ENCODE results near the gene NOC4L. TPM values are rescaled to one million over a fixed set of nuclear protein-coding genes. Genes with fewer than 3 reads are reported as not detected.
"Not testable (repeated sequence)": the region's sequence is repeated elsewhere in the genome, so short reads cannot be mapped to it uniquely, and the experiment has no call there.

The NOC4L gene
- total and polyA plus RNA-seq, 9 donors = 5.7 to 16.0 (median 12.2) TPM

DNA sequence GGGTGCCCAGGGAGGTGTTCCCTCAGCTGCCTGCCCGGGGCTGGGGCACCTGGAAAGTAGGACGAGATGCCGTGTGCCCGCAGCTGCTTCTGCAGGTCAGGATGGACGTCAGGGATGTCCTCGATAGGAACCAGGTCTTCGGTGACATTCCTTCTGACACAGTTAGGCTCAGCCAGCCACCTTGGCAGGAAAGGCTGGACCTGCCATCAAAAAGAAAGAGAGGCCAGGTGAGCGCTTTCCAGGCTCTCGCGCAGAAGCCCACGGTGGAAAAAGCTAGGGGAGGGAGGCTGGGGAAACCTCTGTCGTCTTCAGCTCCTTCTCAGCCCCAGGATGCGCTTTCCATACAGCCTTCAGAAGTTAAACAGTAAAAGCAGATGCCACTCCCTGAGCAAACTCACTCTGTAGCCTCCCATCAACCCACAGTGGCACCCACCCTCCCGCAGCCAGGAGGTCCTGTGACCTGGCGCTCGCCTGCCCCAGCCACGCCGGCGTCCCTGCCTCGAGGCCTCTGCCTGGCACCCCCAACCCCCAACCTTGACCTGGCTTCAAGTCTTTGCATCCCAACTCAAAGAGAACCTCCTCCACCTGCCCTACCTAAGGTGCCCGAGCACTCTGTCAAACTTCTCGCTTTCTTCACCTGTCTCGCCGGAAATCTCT is 1.4 kb upstream of the NOC4L start:
- Histone ChIP-seq H3K4me3 (ENCODE audit: low read length) (peak overlapping the region; percentile 42), H3K27ac (ENCODE audit: low read length) (no peak overlapping the region), H3K27me3 (ENCODE audit: control insufficient read depth, insufficient read depth, low read length) (no peaks in the 10 kb centered on the region), H3K9me3 (replicated peaks; ENCODE audit: control insufficient read depth, low read depth, low read length) (no peaks in the 10 kb centered on the region), H3K36me3 (ENCODE audit: control insufficient read depth, insufficient read depth, low read length) (peaks cover 49% of the 10 kb centered on the region), H3K4me1 (ENCODE audit: control insufficient read depth, insufficient read depth, low read length) (peaks cover 21% of the 10 kb centered on the region)
- WGBS (ENCODE audit: insufficient coverage) = 82% methylated on average over 19 of the region's 24 CpGs
- DNase-seq = no peak

DNA sequence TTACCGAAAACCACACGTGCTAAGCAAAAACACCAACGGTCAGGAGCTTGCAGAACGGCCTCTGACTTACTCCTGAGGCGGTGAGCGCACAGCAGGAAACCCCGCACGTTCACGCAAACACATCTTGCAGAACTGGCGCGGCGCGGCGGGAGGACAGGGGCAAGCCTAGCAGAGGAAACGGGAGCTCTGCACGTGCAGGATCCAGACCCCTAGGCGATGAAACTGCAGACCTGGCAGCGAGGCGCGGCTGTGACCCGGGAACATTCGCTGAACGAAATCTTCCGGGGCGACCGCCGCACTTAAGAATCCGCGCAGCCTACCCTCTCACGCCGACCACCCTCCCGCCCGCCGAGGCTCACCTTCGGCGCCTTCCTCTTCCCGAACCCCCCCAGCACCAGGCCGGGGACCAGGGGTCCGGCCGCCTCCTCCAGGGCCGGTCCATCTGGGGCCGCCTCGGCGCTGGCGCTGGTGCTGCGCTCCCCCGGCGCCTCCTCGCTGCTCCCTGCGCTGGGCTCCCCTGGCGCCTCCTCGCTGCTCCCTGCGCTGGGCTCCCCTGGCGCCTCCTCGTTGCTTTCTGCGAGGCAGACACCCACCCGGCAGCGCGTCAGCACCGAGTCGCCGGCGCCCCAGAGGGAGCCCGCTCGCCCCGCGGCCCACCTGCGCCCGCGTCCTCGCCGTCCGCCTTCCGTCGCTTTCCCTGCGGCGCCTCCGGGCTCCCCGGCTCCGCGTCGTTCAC is 753 bp upstream of the NOC4L start:
- H3K36me3 ChIP-seq (ENCODE audit: control insufficient read depth, insufficient read depth, low read length) = peaks cover 53% of the 10 kb centered on the region
- 2% methylated on average over 82 of the region's 82 CpGs for WGBS (ENCODE audit: insufficient coverage)
- no peaks in the 10 kb centered on the region for H3K27me3 ChIP-seq (ENCODE audit: control insufficient read depth, insufficient read depth, low read length)
- H3K27ac ChIP-seq (ENCODE audit: low read length) = no peak overlapping the region
- peak overlapping the region; percentile 42 for H3K4me3 ChIP-seq (ENCODE audit: low read length)
- peaks cover 21% of the 10 kb centered on the region for H3K4me1 ChIP-seq (ENCODE audit: control insufficient read depth, insufficient read depth, low read length)
- no peaks in the 10 kb centered on the region for H3K9me3 ChIP-seq (replicated peaks; ENCODE audit: control insufficient read depth, low read depth, low read length)
- no peak for DNase-seq

DNA sequence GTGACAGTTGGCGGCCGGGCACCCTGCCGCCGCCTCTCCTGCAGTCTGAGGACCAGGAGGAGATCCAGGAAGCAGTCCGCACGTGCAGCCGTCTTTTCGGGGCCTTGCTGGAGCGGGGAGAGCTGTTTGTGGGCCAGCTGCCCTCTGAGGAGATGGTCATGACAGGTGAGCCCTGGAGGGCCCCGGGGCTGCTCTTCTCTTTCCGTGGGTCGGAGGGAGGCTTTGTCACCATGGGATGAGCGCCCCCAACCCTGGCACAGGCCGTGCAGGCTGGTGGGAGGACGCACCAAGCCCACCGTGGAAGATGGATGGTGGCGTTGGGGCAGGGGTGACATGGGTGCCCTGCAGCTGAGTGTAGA is 532 bp downstream of the NOC4L start:
- WGBS (ENCODE audit: insufficient coverage) = 5% methylated on average over 16 of the region's 17 CpGs
- H3K4me1 ChIP-seq (ENCODE audit: control insufficient read depth, insufficient read depth, low read length) = peaks cover 21% of the 10 kb centered on the region
- no peaks in the 10 kb centered on the region for H3K27me3 ChIP-seq (ENCODE audit: control insufficient read depth, insufficient read depth, low read length)
- no peaks in the 10 kb centered on the region for H3K9me3 ChIP-seq (replicated peaks; ENCODE audit: control insufficient read depth, low read depth, low read length)
- DNase-seq = no peak
- H3K36me3 ChIP-seq (ENCODE audit: control insufficient read depth, insufficient read depth, low read length) = peaks cover 43% of the 10 kb centered on the region
- H3K27ac ChIP-seq (ENCODE audit: low read length) = peak overlapping the region; percentile 31
- H3K4me3 ChIP-seq (ENCODE audit: low read length) = peak overlapping the region; percentile 72

DNA sequence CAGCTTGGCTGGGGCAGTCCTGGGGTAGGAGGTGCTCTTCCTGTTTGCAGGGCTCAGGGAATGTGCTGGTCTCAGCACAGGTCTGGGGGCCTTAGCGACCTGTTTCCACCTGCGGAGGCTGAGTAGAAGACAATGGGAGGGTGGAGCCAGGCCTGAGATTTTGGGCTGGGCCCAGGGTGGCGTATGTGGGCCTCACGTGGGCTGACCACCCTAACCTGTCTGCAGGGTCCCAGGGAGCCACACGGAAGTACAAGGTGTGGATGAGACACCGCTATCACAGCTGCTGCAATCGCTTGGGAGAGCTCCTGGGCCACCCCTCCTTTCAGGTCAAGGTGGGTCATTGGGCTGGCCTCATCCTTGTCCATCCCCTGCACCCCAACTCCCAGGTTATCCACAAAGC is 1.1 kb downstream of the NOC4L start:
- H3K4me1 ChIP-seq (ENCODE audit: control insufficient read depth, insufficient read depth, low read length) = peaks cover 21% of the 10 kb centered on the region
- no peaks in the 10 kb centered on the region for H3K27me3 ChIP-seq (ENCODE audit: control insufficient read depth, insufficient read depth, low read length)
- H3K36me3 ChIP-seq (ENCODE audit: control insufficient read depth, insufficient read depth, low read length) = peaks cover 38% of the 10 kb centered on the region
- WGBS (ENCODE audit: insufficient coverage) = 86% methylated on average over 5 of the region's 7 CpGs
- H3K4me3 ChIP-seq (ENCODE audit: low read length) = no peak overlapping the region
- H3K9me3 ChIP-seq (replicated peaks; ENCODE audit: control insufficient read depth, low read depth, low read length) = no peaks in the 10 kb centered on the region
- no peak overlapping the region for H3K27ac ChIP-seq (ENCODE audit: low read length)
- peak; percentile 8 for DNase-seq

DNA sequence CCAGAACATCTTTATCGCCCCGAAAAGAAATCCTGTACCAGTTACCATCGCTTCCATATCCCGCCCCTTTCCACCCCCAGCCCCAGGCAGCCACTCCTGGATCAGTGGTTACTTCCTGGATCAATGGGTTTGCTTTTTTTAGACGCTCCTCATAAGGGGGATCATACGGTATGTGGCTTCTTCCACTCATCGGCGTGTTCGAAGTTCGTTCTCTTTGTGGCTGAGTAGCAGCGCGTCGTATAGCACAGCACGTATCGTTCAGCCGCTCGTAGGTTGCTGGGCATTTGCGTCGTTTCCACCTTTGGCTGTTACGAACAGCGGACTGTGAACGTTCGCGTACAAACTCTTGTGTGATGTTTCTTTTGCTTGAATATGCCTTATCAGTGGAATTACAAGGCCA is 1.8 kb downstream of the NOC4L start:
- H3K27me3 ChIP-seq (ENCODE audit: control insufficient read depth, insufficient read depth, low read length) = no peaks in the 10 kb centered on the region
- peaks cover 21% of the 10 kb centered on the region for H3K4me1 ChIP-seq (ENCODE audit: control insufficient read depth, insufficient read depth, low read length)
- no peak overlapping the region for H3K27ac ChIP-seq (ENCODE audit: low read length)
- no peaks in the 10 kb centered on the region for H3K9me3 ChIP-seq (replicated peaks; ENCODE audit: control insufficient read depth, low read depth, low read length)
- WGBS (ENCODE audit: insufficient coverage) = 96% methylated on average over 18 of the region's 24 CpGs
- peaks cover 33% of the 10 kb centered on the region for H3K36me3 ChIP-seq (ENCODE audit: control insufficient read depth, insufficient read depth, low read length)
- peak; percentile 1 for DNase-seq
- no peak overlapping the region for H3K4me3 ChIP-seq (ENCODE audit: low read length)

DNA sequence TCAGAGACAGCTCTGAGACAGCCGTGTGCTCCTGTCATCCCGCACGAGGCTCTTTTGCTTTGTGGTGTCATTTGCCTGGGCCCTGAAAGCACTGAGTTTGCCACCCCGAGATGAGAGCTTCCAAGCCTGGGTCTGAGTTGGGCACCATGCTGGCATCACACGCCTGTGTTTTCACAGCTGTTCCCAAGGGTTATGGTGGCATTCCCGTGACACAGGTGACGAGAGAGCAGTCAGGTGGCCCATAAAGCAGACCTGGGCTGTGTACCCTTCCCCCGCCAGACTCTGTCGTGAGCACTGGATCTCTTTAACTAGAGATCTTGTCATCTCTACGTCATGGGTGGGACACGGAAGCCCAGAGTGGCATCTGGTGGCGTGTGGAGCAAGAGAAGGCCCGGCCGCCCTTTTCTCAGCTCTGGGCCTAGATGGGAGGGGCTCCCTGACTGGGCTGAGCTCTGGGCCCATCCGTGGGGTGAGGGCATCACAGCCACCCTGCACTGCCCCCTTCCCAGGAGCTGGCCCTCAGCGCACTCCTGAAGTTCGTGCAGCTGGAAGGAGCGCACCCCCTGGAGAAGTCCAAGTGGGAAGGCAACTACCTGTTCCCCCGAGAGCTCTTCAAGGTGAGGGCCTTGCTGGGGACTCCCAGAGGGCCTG is 2.6 kb downstream of the NOC4L start:
- H3K36me3 ChIP-seq (ENCODE audit: control insufficient read depth, insufficient read depth, low read length) = peaks cover 33% of the 10 kb centered on the region

DNA sequence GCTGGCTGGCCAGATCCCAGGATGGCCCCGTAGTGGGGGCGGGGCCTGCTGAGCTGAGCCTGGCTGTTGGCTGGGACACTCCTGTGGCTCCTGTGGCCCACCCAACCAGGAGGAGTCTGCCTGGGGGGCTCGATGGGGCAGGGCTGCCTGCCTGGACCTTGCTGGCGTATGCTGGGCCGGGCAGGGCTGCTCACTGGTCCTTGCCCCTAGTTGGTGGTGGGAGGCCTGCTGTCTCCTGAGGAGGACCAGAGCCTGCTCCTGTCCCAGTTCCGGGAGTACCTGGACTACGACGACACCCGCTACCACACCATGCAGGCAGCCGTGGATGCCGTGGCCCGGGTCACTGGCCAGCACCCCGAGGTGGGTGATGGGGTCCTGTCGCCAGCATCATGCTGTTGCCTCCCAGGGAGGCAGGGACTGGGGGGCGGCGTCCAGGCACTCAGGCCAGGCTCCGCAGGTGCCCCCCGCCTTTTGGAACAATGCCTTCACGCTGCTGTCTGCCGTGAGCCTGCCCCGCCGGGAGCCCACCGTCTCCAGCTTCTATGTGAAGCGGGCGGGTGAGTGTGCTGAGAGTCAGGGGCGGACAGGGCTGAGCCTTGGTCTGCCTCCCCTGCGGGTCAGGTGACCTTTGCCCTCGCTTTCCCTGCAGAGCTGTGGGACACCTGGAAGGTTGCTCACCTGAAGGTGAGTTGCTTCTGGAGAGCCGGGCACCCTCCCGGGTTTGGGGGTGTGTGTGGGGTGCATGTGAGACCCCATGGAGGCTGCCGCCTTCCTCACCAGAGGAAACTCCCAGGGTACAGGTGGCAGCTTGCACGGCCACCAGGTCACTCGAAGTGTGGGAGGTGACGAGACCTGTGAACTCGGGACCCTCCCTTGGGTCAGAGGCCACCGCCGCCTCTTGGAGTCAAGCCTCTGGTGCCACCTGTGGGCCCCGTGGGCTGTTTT is 3.4 kb downstream of the NOC4L start:
- H3K4me1 ChIP-seq (ENCODE audit: control insufficient read depth, insufficient read depth, low read length) = peaks cover 20% of the 10 kb centered on the region
- no peak for DNase-seq
- no peaks in the 10 kb centered on the region for H3K9me3 ChIP-seq (replicated peaks; ENCODE audit: control insufficient read depth, low read depth, low read length)
- peaks cover 32% of the 10 kb centered on the region for H3K36me3 ChIP-seq (ENCODE audit: control insufficient read depth, insufficient read depth, low read length)
- 95% methylated on average over 35 of the region's 38 CpGs for WGBS (ENCODE audit: insufficient coverage)
- no peak overlapping the region for H3K27ac ChIP-seq (ENCODE audit: low read length)
- no peak overlapping the region for H3K4me3 ChIP-seq (ENCODE audit: low read length)
- H3K27me3 ChIP-seq (ENCODE audit: control insufficient read depth, insufficient read depth, low read length) = no peaks in the 10 kb centered on the region

More for the DNA sequence above, 2.6 kb downstream of the NOC4L start:
- DNase-seq = peak; percentile 4
- no peak overlapping the region for H3K27ac ChIP-seq (ENCODE audit: low read length)
- no peaks in the 10 kb centered on the region for H3K27me3 ChIP-seq (ENCODE audit: control insufficient read depth, insufficient read depth, low read length)
- WGBS (ENCODE audit: insufficient coverage) = 93% methylated on average over 18 of the region's 19 CpGs
- no peak overlapping the region for H3K4me3 ChIP-seq (ENCODE audit: low read length)
- peaks cover 21% of the 10 kb centered on the region for H3K4me1 ChIP-seq (ENCODE audit: control insufficient read depth, insufficient read depth, low read length)
- no peaks in the 10 kb centered on the region for H3K9me3 ChIP-seq (replicated peaks; ENCODE audit: control insufficient read depth, low read depth, low read length)

DNA sequence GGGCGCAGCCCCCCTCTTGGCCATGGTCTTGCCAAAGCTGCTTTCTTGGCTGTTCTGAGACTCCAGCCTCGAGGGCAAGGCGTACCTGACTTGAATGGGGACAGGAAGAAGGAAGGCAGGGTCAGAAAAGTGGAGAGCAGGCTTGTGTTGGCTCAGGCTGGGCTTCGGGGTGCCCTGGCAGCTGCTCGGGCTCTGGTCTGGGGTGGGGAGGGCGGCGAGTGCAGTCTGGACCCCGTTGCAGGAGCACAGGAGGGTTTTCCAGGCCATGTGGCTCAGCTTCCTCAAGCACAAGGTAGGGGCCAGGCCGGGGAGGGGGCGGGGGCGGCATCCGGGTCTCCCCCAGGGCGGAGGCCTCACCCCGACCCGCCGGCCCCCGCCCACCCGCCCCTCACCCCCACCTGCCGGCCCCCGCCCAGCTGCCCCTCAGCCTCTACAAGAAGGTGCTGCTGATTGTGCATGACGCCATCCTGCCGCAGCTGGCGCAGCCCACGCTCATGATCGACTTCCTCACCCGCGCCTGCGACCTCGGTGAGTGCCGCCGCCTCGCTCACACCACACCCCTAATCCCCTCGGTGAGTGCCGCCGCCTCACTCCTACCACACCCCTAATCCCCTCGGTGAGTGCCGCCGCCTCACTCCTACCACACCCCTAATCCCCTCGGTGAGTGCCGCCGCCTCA is 4.2 kb downstream of the NOC4L start:
- no peak for DNase-seq
- Histone ChIP-seq H3K27me3 (ENCODE audit: control insufficient read depth, insufficient read depth, low read length) (no peaks in the 10 kb centered on the region), H3K9me3 (replicated peaks; ENCODE audit: control insufficient read depth, low read depth, low read length) (no peaks in the 10 kb centered on the region), H3K36me3 (ENCODE audit: control insufficient read depth, insufficient read depth, low read length) (peaks cover 34% of the 10 kb centered on the region), H3K27ac (ENCODE audit: low read length) (no peak overlapping the region), H3K4me1 (ENCODE audit: control insufficient read depth, insufficient read depth, low read length) (peaks cover 12% of the 10 kb centered on the region), H3K4me3 (ENCODE audit: low read length) (no peak overlapping the region)
- 91% methylated on average over 5 of the region's 41 CpGs for WGBS (ENCODE audit: insufficient coverage)

DNA sequence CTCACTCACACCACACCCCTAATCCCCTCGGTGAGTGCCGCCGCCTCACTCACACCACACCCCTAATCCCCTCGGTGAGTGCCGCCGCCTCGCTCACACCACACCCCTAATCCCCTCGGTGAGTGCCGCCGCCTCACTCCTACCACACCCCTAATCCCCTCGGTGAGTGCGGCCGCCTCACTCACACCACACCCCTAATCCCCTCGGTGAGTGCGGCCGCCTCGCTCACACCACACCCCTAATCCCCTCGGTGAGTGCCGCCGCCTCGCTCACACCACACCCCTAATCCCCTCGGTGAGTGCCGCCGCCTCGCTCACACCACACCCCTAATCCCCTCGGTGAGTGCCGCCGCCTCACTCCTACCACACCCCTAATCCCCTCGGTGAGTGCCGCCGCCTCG is 5.3 kb downstream of the NOC4L start:
- not testable (repeated sequence) for H3K9me3 ChIP-seq (replicated peaks; ENCODE audit: control insufficient read depth, low read depth, low read length)

More for the DNA sequence above, 5.3 kb downstream of the NOC4L start:
- peaks cover 17% of the 10 kb centered on the region for H3K4me1 ChIP-seq (ENCODE audit: control insufficient read depth, insufficient read depth, low read length)
- not testable (repeated sequence) for H3K4me3 ChIP-seq (ENCODE audit: low read length); H3K27me3 ChIP-seq (ENCODE audit: control insufficient read depth, insufficient read depth, low read length); DNase-seq; H3K27ac ChIP-seq (ENCODE audit: low read length)
- 86% methylated on average over 16 of the region's 32 CpGs for WGBS (ENCODE audit: insufficient coverage)
- peaks cover 34% of the 10 kb centered on the region for H3K36me3 ChIP-seq (ENCODE audit: control insufficient read depth, insufficient read depth, low read length)
